ENCODE measurements around the gene KAZN. TPM values are rescaled to one million over a fixed set of nuclear protein-coding genes. Genes with fewer than 3 reads are reported as not detected.
A peak's percentile ranks its signal among the peaks of the same experiment; 100 is the strongest.

The KAZN gene
- total RNA-seq, 2 experiments from 2014 or later: 0.22 to 0.55 TPM

GRCh38 chr1:15100121-15100879 lies 501.8 kb downstream of the KAZN start:
- CTCF ChIA-PET: no interaction called here
- peaks cover 12 to 25% of the 10 kb centered on the region in 2 experiments for H3K27me3 ChIP-seq (ENCODE audit: control insufficient read depth in 1 of 2, insufficient read depth in 2 of 2, low read length in 2 of 2)
- peak in 12 of 14 experiments; percentile 12 to 56 (median 26) for DNase-seq
- no peak overlapping the region for H3K27ac ChIP-seq (ENCODE audit: low read depth in 1 of 2, low read length in 2 of 2)
- peak; percentile 61 for TF ChIP-seq CTCF (IDR thresholded peaks at IDR 0.05)
- peaks cover 9% of the 10 kb centered on the region for H3K4me1 ChIP-seq (ENCODE audit: insufficient read depth, low read length)
- Mint-ChIP-seq H3K27ac (no peak overlapping the region), H3K9me3 (no peaks in the 10 kb centered on the region), H3K27me3 (peaks cover 36% of the 10 kb centered on the region), H3K36me3 (ENCODE audit: low read depth) (no peaks in the 10 kb centered on the region), H3K4me3 (no peak overlapping the region), H3K4me1 (ENCODE audit: low read depth) (peaks cover 14% of the 10 kb centered on the region)
- H3K9me3 ChIP-seq (ENCODE audit: control insufficient read depth in 1 of 2, insufficient read depth in 1 of 2, low read length in 2 of 2): peaks cover 0 to 3% of the 10 kb centered on the region in 2 experiments
- POLR2A ChIA-PET: no interaction called here
- peak; percentile 56 for ATAC-seq (ENCODE audit: poor library complexity)
- no peaks in the 10 kb centered on the region for H3K36me3 ChIP-seq (ENCODE audit: insufficient read depth, low read length)
- no peak overlapping the region for H3K4me3 ChIP-seq (ENCODE audit: low read length)
- intact Hi-C loops (cut with DNase I, micrococcal nuclease): no loop called here

GRCh38 chr1:15100880-15101760 lies 502.6 kb downstream of the KAZN start:
- no peaks in the 10 kb centered on the region for H3K36me3 Mint-ChIP-seq (ENCODE audit: low read depth)
- no peaks in the 10 kb centered on the region for H3K36me3 ChIP-seq (ENCODE audit: insufficient read depth, low read length)
- no peak overlapping the region for H3K27ac Mint-ChIP-seq
- ChIA-PET POLR2A (no interaction called here), CTCF (no interaction called here)
- no peak overlapping the region for H3K27ac ChIP-seq (ENCODE audit: low read depth in 1 of 2, low read length in 2 of 2)
- ATAC-seq (ENCODE audit: poor library complexity) (no peak), DNase-seq (no peak)
- TF ChIP-seq CTCF (IDR thresholded peaks at IDR 0.05): no peak
- H3K9me3 ChIP-seq (ENCODE audit: control insufficient read depth in 1 of 2, insufficient read depth in 1 of 2, low read length in 2 of 2): peaks cover 0 to 3% of the 10 kb centered on the region in 2 experiments
- peaks cover 36% of the 10 kb centered on the region for H3K27me3 Mint-ChIP-seq
- no peak overlapping the region for H3K4me3 ChIP-seq (ENCODE audit: low read length)
- H3K4me1 Mint-ChIP-seq (ENCODE audit: low read depth): peaks cover 14% of the 10 kb centered on the region
- no peak overlapping the region for H3K4me3 Mint-ChIP-seq
- H3K27me3 ChIP-seq (ENCODE audit: control insufficient read depth in 1 of 2, insufficient read depth in 2 of 2, low read length in 2 of 2): peaks cover 12 to 25% of the 10 kb centered on the region in 2 experiments
- intact Hi-C loops (cut with DNase I, micrococcal nuclease): no loop called here
- H3K9me3 Mint-ChIP-seq: no peaks in the 10 kb centered on the region
- peaks cover 9% of the 10 kb centered on the region for H3K4me1 ChIP-seq (ENCODE audit: insufficient read depth, low read length)

- H3K9me3 ChIP-seq (ENCODE audit: control insufficient read depth in 1 of 2, insufficient read depth in 1 of 2, low read length in 2 of 2): peaks cover 0 to 3% of the 10 kb centered on the region in 2 experiments
- H3K27me3 ChIP-seq (ENCODE audit: control insufficient read depth in 1 of 2, insufficient read depth in 2 of 2, low read length in 2 of 2): peaks cover 12 to 25% of the 10 kb centered on the region in 2 experiments
- ChIA-PET POLR2A (no interaction called here), CTCF (no interaction called here)
- H3K9me3 Mint-ChIP-seq: no peaks in the 10 kb centered on the region
- H3K36me3 ChIP-seq (ENCODE audit: insufficient read depth, low read length): no peaks in the 10 kb centered on the region
- no peaks in the 10 kb centered on the region for H3K36me3 Mint-ChIP-seq (ENCODE audit: low read depth)
- no peak overlapping the region for H3K4me3 Mint-ChIP-seq
- peaks cover 9% of the 10 kb centered on the region for H3K4me1 ChIP-seq (ENCODE audit: insufficient read depth, low read length)
- H3K4me1 Mint-ChIP-seq (ENCODE audit: low read depth): peaks cover 14% of the 10 kb centered on the region
- H3K27ac ChIP-seq (ENCODE audit: low read depth in 1 of 2, low read length in 2 of 2): no peak overlapping the region
- ATAC-seq (ENCODE audit: poor library complexity): no peak
- DNase-seq: no peak
- TF ChIP-seq CTCF (IDR thresholded peaks at IDR 0.05): no peak
- no peak overlapping the region for H3K27ac Mint-ChIP-seq
- intact Hi-C loops (cut with DNase I, micrococcal nuclease): no loop called here
- peaks cover 36% of the 10 kb centered on the region for H3K27me3 Mint-ChIP-seq
- no peak overlapping the region for H3K4me3 ChIP-seq (ENCODE audit: low read length)
Measured at GRCh38 chr1:15101801-15102200, 503.3 kb downstream of the KAZN start.

Data from CD4-positive, alpha-beta T cell (primary cell).